RPMI8226 (cell line): Measurements from ENCODE around the gene SDF4.

Experiments
- DNase-seq: peaks from one replicate; pipeline ENCODE4 v3.0.0-alpha.2; 2015

The SDF4 gene

DNA sequence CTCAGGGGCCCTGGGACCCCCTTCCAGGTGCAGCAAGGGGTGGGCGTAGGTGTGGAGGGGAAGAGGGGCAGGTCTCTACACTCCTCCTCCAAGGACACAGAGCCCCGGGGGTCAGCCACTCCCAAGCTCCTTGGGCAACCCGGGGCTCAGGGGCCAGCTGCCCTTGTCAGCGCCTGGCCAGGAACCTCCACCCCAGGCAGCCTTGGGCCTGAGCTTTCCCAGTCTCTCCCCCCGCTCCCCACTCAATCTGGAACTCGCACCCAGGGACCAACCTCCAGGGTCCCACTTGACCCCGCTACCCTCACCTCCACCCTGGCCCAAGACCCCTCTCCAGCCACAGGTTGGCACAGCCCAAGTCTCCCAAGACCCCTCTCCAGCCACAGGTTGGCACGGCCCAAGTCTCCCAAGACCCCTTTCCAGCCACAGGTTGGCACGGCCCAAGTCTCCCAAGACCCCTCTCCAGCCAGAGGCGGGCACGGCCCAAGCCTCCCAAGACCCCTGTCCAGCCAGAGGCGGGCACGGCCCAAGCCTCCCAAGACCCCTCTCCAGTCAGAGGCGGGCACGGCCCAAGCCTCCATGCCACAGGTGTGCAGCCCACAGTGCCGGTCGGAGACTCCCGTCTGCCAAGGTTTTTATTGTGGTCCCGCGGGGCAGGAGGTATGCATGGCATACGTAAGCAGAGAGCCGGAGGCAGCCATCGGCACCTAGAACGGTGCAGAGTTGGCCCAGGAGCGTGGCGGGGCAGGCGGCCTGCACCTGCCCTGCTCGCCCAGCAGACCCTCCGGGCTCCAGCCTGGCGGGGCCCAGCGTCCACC is 20.9 kb downstream of the SDF4 start:
- no peak for DNase-seq

DNA sequence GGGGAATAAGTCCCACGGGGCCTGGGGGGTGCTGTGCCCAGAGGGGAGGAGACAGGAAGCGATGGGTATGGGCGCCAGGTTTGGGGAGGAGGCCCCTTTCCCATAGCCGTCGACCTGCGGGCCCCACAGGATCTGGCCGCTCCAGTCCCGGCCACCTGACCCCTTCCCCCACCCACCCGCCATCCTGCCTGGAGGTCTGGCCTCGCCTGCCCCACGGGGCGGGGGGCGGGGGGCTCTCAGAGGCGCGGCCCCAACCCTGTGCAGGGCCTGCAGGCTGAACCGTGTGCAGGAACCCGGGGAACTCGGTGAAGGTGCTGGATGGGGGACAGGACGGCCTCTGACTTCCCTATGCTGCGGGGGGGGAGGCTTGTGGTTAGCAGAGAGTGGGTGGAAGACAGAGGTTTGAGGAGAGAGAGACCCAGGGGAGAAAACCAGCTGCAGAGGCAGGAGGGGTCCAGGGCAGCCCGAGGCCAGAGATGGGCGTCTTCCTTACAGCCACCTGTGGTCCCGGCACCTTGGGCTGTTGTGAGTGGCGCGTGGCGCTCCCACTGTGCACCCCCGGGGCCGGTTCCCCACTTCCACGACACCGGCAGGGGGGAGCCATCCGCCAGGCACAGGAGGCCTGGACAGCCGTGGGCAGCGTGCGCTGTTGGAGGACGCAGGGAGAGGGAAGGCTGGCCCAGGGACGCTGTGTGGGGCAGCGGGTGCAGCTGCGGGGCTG is 22.9 kb downstream of the SDF4 start:
- DNase-seq, result peak; percentile 89

DNA sequence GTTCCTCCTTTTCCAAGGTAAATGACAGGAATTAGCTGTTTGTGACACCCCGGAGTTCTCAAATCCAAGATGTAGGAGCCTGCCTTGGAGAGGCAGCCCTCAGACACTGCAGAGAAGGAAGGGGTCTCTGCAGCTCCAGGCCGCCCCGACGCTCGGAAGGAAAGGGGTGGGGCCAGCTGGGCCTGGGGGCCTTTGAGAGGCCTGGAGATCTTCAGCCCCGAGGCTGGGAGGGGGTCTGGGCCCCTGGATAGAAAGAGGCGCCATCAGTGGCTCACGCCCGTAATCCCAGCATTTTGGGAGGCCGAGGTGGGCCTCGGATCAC is 24.3 kb downstream of the SDF4 start:
- DNase-seq, result peak; percentile 31

DNA sequence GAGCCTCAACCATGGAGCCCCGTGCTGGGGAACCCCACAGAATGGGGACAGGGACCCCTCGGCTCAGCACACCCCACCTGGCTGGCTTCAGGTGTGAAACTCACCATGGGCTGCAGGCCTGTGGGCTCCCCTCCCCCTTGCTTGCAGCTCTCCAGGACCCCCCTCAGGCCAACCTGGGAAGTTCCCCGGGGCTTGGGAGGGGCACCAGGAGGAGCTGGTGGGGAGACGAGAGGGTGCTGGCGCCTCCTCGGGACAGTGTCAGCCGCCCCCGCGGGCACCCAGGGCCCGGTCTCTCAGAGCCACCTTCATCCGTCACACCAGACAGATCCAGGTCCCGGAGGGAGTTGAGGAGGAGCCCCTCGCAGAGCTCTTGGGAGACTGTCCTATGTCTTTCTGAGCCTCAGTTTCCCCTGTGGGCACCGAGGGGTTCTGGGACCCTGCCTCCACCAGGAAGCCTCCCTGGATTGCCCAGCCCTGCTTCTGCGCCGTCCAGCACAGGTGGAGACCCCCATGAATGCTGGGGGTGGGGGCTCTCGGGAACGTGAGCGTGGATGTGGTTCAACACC is 24.8 kb downstream of the SDF4 start:
- peak; percentile 47 for DNase-seq

DNA sequence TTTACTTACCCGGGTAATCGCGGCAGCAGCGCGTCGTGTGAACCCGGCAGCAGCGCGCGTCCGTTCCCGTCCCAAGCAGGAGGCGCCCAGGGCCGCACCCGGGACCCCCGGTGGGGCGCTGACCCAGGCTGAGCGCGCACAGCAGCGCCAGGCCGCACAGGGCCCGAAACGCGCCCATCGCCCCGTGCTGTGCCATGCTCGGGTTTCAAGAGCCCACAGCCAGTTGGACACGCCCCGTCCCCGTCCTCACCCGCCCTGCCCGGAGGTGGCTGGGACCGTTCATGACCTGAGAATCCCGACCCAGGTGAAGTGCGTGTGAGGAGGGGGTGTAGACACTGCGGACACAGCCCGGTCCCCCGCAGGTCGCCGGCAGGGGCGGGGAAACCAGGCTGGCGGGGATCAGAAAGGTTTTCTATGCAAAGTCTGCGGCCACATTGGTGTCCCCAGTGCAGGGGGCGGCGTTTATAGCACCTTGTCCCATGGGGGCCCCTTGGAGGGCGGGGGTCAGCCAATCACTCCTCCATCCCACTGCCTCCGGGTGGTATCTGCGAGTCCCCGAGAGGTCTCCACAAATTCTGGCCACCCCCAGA is 25.3 kb downstream of the SDF4 start, which contains the start of gene TNFRSF18:
TNFRSF18 (minus strand) TSS at position 217 of the 590 bp plus-strand sequence; CDS start at position 196, 21 bp downstream.
- DNase-seq, result peak; percentile 92

DNA sequence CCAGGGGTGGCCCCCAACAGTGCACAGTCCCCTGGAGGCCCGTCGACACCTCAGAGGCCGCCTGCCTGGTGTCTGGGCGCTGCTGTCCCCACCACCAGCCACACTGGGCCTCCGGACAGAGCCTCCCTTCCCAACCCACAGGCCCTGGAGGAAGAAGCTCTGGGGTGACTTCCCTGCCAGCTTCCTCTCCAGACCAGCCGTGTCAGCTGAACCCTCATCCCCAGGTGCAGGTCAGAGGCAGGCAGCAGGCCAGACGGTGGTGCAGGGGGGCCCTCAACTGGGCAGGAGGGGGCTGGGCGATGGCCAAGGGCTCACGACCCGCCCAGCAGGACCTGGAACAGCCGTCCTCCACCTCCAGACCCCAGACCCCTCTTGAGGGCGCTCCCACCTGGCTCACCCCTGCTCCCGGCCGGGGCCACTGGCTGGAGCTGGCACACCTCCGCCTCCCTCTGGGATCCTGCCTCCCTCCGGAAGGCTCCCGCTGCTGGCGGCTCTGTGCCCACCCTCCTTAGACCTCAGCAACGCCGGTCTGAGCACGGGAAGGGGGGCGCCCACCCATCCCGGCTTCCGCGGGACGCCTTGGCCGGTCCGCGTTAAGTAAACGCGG is 25.9 kb downstream of the SDF4 start:
- peak; percentile 88 for DNase-seq

DNA sequence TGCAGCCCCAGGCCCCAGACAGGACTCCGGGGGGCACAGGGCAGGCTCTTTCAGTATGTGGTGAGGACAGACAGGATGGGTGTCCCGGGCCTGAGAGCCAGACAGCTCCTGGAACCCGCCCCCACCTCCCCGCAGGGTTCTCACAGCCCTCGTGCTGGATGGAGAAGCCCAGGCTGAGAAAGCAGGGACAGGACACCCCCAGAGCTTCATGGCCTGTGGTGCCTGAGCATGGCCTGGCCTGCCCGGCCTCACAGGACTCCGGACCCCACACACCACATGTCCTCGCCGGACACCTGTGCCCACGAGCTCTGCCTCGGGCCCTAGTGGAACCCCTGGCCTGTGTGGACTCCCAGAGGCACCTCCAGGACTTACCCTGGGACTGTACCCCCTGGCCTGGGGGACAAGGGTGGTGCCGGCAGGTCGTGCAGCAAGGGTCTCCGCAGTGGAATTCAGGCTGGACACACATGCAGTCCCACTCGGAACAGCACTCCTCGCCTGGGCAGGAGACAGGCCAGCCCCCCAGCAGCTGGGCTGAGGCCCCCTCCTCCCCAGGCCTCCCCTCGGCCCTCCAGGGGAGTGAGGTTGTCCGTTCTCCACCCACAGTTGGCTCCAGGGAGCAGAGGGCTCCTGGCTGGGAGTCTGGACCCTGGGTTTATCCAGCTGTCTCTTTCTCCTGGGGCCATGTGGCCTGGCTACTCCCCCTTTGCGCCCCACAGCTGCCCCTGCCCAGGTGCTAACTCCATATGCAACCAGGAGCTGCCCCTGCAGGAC is 26.6 kb downstream of the SDF4 start:
- DNase-seq, result no peak

DNA sequence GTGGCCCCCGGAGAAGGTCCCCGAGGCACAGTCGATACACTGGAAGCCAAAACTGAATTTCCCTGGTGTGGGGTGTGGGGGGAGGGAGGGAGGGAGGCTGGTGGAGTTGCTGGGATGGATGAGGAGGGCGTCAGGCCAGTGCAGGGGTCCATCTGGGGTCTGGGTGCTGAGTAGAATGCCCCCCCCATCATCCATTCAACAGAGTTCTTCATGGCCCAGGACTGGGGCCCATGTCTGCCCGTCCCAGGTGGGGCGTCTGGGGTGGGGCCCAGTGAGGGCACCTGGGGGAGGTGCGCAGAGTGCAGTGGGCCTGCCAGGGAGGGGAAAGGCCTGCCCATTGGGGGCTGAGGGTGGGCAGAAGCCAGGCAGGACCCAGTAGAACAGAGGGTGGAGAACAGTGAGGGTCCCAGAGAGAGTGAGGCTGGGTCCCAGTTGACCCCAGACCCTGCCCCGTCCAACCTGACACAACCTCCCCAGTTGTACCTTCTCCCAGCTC is 27.3 kb downstream of the SDF4 start:
- DNase-seq, result no peak

DNA sequence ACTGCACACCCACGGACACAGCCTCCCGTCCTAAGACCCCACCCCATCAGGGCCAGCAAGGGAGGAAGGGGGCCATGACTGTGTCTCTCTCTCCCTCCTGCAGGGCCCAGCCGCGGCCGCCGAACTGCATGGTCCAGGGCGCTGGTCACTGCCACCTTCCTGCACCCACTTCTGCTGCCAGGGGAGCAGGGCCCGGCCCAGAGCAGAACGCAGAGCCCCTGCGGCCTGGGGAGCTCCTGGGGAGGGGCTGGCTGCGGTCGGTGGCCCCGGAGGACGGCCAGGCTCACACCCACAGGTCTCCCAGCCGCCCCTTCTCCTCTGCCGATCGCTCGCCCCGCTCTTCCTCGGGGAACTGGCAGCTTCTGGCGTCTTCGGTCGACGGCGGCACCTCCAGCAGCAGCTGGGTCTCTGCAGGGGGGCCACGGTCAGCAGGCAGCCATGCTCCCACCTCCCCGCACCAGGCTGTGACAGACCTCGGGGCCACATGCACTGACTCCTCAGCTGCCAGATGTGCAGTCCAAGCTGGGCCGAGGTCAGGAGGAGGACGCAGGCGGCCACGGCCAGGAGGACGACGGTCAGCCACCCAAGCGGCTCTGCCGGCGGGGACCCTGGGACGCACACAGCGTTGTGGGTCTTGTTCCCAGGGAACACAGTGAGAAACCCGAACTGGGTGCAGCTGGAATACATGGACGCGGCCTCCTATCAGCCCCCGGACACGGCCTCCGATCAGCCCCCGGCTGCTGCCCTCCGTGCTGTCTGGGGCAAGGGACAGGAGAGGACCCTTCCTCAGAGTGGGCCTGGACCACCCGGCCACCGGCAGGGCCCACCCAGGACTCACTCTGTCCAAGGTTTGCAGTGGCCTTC is 28.0 kb downstream of the SDF4 start:
- no peak for DNase-seq

DNA sequence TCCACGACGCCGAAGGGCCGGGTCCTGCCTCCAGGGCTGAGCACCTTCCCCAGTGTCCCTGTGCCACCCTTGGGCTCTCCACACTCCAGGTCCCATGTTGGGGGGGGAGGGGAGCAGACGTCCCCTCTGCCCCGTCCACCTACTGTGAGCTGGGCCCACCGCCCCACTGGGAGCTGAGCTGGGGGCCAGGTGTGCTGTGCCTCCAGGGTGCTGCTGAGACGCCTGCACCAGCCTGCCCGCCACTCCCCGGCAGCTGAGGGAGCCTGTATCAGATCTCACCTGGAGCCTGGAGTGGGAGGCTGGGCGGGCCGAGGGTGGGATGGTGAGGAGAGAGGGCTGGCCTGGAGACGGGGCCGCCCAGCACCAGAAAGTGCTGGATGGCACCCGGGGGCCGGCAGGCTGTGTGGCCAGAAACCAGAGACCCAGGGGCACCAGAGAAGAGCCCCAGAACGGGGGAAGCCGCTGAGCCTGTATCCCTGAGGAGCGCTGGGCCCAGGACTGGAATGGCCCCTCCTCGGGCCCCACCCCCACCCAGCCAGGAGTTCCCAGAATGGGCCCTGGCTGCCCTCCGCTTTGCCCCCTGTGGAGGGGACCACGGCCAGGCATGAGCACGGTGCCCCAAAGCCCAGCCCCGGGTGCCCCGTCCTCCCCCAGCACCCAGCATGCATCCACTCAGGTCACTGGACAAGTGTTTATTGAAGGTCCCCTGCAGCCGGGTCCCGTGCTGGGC is 28.8 kb downstream of the SDF4 start:
- no peak for DNase-seq

DNA sequence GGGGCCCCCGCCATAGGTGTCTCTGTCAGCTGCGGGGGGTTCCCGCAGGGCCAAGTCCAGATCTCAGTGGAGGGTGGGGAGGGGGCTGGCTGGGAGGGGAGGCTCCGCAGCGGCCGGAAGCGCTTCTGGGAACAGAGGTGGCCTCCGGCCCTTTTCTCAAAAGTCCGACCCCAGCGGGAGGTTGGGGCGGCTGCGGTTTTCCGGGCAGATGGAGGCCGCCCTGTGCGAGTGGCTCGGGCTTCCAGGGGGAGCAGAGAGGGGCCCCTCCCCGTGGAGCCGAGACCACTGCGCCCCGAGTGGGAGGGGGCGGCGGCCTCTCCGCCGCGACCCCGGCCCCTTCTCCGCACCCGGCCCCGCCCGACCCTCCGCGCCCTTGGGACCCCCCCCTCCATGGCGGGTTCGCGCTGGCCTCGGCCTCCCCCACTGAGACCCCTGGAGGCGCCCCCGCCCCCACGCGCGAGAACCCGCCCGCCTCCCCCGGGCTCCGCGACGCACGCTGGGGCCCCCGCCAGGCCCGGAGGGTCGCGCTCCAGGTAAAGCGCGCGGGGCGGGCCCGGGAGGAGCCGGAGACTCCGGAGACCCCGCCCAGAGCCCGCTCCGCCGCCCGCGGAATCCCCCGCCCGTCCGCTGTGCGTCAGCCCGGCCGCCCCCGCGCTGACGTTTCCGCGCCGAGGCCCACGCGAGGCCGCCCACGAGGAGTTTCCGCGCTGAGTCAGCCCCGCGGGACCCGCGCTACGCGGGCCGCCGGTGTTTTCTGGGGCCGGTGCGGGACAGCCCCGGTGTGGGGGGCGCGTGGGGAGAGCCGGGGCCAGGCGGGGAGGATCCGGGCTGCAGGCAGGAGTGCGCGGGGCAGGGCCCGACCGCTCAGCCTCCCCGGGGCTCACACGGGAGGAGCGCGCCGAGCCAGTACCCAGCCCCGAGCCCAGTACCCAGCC is 30.7 kb downstream of the SDF4 start:
- DNase-seq, result peak; percentile 49

DNA sequence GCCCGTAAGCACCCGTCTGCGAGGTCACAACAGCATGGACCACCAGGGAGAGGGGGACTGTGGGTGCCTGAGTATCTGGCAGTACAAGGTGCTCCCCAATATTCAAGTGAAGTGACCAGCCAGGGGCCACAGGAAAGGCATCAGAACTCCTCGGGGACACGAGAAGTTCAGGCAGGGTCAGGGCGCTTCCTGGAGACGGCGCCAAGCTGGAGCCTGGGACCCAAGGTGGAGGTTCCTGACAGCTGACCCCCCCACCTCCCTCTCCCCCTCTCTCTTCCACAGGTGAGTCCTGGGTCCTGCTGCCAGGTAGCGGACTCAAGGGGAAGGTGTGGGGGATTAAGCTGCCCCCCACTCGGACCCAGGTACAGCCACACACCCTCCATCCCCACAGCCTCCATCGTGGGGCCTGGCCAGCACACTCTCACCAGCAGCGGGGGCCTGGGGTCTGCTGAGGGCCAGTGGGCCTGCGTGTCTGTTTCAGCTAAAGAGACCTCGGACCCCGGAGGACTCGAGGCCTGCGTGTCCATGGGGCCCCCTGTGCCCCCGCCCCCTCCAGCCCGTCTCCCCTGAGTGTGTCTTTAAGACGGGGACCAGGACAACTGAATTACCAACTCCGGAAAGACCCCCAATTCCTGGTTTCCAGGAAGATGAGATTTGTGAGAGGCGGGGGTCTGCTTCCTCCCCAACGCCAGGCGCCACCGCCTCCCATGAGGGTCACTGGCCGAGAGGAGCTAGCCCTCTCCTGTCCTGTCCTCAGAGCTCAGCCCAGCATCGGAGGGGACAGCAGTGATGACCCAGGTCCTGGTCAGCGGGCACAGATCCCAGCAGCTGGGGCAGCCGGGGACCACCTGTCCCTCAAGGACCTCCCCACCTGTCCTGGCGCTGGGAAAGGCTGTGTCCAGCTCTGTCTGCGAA is 31.6 kb downstream of the SDF4 start:
- no peak for DNase-seq

DNA sequence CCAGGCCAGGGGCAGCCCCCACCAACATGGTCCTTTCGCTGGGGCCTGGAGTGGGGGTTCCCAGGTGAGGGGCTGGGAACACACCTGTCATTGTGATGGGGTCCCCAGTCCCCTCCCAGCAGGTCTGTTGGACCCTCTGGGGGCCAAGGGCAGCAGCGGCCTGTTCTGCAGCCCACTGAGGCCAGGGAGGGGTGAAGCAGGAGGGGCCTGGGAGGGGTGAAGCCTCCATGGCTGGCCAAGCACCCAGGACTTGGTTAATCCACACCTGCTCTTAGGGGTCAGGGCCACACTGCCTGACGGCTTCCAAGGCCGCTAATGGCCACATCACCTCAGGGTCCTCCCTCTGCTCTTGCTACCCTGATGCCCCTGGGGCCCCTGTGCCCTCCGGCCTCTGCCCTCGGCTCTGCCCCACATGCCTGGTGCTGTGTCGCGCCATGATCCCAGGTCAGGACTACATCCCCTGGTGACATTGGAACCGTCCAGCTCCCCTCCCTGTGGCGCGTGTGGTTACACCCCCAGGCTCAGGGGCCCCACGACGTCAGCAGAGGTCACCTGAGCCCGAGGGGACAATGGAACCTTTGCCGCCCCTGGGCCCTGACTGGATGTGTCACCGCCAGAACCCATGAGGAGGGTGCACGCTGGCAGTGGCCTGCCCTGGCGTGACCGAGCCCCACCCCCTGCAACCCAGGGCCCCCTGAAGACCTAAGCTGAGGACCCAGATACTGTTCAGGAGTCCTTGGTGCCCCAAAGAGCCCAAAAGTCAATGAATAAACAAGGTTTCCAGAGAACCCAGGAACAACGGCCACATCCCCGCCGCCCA is 32.5 kb downstream of the SDF4 start:
- DNase-seq, result no peak

DNA sequence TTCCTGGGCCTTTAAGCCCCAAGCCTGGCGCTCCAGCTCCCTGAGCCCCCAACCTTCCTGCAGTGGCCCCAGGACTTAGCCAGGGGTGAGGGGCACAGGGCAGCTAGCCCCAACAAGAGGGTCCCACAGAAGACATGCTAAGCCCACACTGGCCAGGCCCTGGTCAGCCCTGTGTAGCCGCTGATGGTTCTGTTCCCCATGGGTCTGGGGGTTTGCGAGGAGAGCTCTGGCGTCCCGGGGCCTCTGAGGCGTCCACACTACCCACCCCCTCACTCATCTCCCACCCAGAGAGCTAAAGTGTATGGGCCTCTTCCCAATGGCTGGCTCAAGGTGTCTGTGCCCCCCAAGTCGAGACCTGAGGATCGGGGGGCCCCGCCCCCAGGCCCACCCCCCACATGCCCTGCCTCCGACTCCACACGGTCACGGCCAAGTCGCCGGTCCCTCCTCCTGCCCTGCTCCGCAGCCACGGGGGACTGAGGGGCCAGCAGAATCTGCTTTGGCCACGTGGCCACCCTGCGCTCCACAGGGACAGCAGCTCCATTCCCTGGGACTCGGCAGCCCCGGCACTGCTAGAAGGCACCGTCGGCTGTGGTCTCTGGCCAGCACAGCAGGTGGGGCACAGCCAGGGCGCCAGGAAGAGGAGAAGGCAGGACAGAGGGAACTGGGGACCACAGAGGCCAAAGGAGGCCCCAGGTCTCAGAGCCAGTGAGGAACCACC is 33.2 kb downstream of the SDF4 start:
- DNase-seq, result no peak

DNA sequence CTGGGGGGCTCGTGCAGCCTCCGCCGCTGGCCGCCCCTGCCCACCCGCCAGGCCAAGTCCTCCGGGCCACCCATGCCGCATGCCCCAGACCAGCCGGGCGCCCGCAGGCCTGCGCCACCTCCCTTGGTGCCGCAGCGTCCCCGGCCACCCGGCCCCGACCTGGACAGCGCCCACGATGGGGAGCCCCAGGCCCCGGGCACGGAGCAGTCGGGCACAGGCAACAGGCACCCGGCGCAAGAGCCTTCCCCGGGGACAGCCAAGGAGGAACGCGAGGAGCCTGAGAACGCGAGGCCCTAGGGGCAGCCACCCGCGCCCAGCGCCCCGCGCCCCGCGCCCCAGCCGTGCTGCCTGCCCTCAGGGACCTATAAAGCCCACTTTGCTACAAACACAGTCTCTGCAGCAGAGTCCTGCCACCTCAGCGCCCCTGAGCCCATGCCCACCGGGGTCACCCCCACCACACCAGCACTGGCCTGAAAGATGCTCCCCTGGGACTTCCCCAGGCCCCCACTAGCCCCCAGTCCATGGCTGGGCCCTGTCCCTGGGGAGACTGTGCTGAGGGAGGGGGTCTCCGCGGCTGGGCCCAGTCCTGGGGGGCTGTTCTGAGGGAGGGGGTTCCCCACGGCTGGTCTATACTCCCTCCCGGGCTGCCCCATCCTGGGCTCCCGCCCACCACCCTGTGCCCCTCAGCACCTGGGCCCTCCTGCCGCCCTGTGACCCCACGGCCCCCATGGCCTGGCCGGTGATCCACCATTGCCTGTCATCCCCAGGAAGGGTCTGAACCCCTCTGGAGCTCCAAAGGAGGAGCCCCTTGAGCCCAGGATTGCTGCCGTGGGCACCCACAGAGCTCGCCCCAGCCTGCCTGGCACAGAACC is 34.0 kb downstream of the SDF4 start:
- no peak for DNase-seq

DNA sequence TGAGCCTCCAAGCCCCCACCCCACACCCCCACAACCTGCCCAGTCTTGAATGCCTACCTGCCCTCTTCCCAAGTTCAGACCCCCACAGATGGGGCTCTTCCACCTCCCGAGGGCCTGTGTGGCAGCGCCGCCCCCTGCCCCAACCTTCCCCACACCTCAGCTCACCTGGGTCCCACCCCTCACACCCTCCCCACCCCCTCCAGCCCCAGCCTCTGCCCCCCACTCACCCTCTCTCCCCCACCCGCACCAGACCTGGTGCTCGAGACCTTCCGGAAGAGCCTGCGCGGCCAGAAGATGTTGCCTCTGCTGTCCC is 34.7 kb downstream of the SDF4 start:
- DNase-seq, result no peak
